ENCODE data around the gene TNFRSF4. TPM values are rescaled to one million over a fixed set of nuclear protein-coding genes. Genes with fewer than 3 reads are reported as not detected.
"Not testable (repeated sequence)": the region's sequence is repeated elsewhere in the genome, so short reads cannot be mapped to it uniquely, and the experiment has no call there.

Gene TNFRSF4
- total RNA-seq, 1 donor, result not detected

GRCh38 chr1:1179983-1180861 is 33.7 kb downstream of the TNFRSF4 start:
- DNase-seq (ENCODE audit: low read depth), result no peak
- no peak overlapping the region for H3K4me3 ChIP-seq (ENCODE audit: low read depth, low read length)
- TF ChIP-seq CTCF (IDR thresholded peaks at IDR 0.05; ENCODE audit: insufficient read depth, low read length), result no peak

- TF ChIP-seq CTCF (IDR thresholded peaks at IDR 0.05; ENCODE audit: insufficient read depth, low read length), result no peak
- H3K4me3 ChIP-seq (ENCODE audit: low read depth, low read length), result no peak overlapping the region
- DNase-seq (ENCODE audit: low read depth), result no peak
Measured at GRCh38 chr1:1179346-1179982, 34.5 kb downstream of the TNFRSF4 start.

- no peak for DNase-seq (ENCODE audit: low read depth)
Measured at GRCh38 chr1:1178794-1179331, 35.1 kb downstream of the TNFRSF4 start.

GRCh38 chr1:1177452-1178206 is 36.3 kb downstream of the TNFRSF4 start:
- no peak for DNase-seq (ENCODE audit: low read depth)
- TF ChIP-seq CTCF (IDR thresholded peaks at IDR 0.05; ENCODE audit: insufficient read depth, low read length), result no peak
- H3K4me3 ChIP-seq (ENCODE audit: low read depth, low read length), result no peak overlapping the region

More at GRCh38 chr1:1178794-1179331, 35.1 kb downstream of the TNFRSF4 start:
- TF ChIP-seq CTCF (IDR thresholded peaks at IDR 0.05; ENCODE audit: insufficient read depth, low read length), result no peak
- H3K4me3 ChIP-seq (ENCODE audit: low read depth, low read length), result no peak overlapping the region

GRCh38 chr1:1176931-1177330 is 37.0 kb downstream of the TNFRSF4 start:
- no peak for DNase-seq (ENCODE audit: low read depth)
- TF ChIP-seq CTCF (IDR thresholded peaks at IDR 0.05; ENCODE audit: insufficient read depth, low read length), result no peak
- no peak overlapping the region for H3K4me3 ChIP-seq (ENCODE audit: low read depth, low read length)

GRCh38 chr1:1176063-1176761 is 37.7 kb downstream of the TNFRSF4 start:
- DNase-seq (ENCODE audit: low read depth), result not testable (repeated sequence)

More at GRCh38 chr1:1176063-1176761, 37.7 kb downstream of the TNFRSF4 start:
- not testable (repeated sequence) for H3K4me3 ChIP-seq (ENCODE audit: low read depth, low read length)
